HG03039 (cell line): Measurements from ENCODE around the gene FRMPD4.

Experiments used
- ATAC-seq: cut with Tn5 transposase; IDR thresholded peaks from one replicate; pipeline ENCODE4 v1.9.1; 2021; ENCODE audit warnings: mild to moderate bottlenecking, moderate library complexity; ENCODE audit not compliant: unreplicated experiment

FRMPD4 gene

GRCh38 chrX:12292996-12293765, 154.9 kb downstream of the FRMPD4 start:
- ATAC-seq: no peak

DNA sequence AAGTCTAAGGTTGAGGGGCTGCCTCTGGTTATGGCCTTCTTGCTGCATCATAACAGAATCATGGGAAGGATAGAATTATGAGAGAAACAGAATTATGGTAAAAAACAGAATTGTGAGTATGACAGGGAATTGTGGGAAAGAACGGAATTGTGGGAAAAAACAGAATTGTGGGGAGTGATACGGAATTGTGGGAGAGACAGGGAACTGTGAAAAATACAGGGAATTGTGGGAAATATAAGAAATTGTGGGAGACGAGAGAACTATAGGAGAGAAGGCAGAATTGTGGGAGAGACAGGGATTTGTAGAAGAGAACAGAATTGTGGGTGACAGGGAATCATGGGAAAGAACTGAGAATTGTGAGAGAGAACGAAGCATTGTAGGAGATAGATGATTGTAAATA, 159.1 kb downstream of the FRMPD4 start:
- ATAC-seq: no peak

DNA sequence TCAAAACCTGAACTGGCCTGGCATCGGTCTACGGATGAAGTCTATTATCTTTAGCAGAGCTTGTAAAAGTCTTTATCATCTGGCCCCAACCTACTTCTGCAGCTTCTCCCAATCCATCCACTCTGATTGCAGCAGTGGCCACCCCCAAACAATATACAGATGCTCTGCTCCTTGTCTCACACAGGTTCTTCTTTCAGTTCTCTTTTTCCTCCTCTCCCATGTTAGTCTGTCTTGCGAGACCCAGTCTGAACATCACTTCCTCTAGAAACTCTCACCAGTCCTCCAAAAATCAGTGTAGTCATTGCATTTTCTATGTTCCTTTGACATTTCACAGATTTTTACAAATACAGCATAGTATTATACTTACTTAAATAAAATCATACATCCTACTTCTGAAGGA, 163.0 kb downstream of the FRMPD4 start:
- no peak for ATAC-seq

- ATAC-seq: no peak
Observed at GRCh38 chrX:12304261-12304660, 166.0 kb downstream of the FRMPD4 start.

GRCh38 chrX:12307961-12308360, 169.7 kb downstream of the FRMPD4 start:
- no peak for ATAC-seq

DNA sequence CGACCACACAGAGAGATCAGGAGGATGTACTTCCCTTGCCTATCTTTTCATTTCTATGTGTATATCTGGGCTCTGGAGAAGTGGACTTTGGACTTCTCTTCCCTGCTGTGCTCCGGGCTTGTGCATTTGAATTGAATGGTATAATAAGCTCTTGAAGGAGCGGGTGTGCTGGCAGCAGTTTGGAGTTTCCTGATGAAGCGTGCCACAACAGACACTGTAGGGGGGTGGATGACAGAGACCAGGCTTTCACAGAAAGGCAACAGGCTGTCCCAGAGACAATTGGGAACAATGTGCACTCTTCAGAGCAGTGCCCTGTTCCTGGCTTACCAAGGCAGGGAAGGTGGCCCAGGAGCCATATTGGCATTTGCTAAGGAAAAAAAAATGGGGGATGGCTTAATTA, 170.1 kb downstream of the FRMPD4 start:
- no peak for ATAC-seq

DNA sequence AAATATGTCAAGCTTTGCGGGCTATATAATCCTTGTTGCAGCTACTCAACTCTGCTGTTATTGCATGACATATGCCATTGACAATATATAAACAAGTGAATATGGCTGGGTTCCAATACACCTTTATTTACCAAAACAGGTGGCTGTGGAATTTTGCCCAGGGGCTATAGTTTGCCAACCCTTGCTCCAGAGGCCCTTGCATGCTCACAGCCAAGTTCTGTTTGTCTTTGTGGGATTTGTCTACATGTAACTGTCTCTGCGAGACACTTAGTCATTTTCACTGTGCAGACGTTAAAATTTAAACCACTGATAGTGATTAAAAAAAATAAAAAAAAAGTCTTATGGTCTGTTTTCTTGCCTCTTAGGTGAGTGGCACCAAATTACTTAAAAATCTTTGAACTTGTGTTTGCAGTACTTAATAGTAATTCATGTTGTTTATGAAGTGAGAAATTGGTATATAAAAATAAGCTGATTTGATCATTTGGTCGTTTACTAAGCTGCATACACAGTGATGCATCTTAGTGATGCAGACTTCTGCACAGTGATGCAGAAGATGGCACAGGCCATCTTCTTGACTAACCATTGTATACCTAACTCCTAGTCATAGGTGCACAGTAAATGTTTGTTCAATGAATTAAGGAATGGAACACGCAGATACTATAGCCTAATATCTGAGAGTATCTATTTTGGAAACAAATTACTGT, 170.9 kb downstream of the FRMPD4 start:
- no peak for ATAC-seq

DNA sequence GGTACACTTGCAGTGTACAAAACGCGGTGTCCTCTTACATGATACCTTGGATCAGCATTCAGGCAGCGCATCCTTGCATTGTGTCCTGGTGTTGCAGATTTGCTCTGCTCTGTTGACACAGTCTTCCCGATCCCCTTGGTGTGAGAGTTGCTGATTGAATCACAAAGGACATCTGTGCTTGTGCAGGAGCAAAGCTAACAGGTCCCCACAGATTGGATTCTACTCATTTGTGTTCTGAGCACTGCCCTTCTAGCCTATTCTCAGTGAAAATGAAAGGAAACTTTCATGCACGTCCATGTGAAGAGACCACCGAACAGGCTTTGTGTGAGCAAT, 171.4 kb downstream of the FRMPD4 start:
- no peak for ATAC-seq

DNA sequence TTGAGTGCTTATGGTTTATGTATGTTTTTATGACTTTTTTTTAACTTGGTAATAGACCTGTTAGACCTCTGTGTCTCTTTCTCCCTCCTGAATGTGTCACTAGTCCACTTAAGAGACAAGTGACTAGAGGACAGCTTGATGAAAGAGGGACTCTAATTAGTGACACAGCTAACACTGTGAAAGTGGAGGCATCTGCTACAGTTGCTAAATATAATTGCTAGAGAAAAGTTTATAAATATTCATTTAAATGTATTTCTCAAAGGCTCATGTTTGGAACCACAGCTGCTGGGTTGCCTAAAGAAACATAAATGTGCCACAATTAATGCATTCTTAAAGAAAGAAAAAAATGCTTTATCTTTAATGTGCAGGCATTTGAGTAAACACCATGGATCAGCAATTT, 176.4 kb downstream of the FRMPD4 start:
- no peak for ATAC-seq

- ATAC-seq: no peak
Observed at GRCh38 chrX:12315526-12315925, 177.3 kb downstream of the FRMPD4 start.

- ATAC-seq: no peak
Observed at GRCh38 chrX:12319003-12319519, 180.8 kb downstream of the FRMPD4 start.

- no peak for ATAC-seq
Observed at GRCh38 chrX:12319992-12320391, 181.7 kb downstream of the FRMPD4 start.

DNA sequence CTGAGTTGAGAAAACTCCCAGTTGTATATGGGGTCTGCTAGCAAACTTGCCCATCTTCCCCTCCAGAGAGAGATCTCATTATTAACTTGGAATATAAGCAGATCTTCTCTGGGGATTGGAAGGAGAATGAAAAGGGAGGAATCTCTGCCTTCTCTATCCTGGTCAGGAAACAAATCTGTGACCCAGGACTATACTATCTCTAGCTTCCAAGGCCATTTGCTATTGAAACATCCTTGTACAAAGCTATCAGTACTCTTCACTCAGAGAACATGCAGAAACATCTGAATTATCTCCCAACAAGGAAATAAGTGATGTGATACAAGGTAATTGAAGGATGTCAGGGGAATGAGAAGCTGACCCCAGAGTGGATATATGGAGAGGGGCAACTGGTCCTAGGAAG, 183.8 kb downstream of the FRMPD4 start:
- no peak for ATAC-seq

DNA sequence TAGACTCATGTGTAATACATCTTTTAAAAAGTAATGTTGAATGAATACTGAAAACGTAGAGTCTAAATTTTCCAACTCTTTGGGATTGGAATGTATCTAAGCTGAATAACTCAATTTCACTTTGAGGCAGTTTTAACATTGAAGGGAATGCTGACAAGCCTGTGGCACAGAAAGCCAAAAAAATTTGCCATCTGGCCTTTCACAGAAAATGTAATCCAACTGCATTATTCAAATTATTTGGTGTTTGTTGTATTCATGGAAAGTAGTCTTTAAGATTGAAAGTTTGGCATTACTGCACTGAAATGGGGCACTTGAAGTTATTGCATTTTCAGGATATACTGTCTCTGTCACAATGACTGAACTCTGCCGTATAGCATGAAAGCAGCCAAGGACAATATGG, 186.9 kb downstream of the FRMPD4 start:
- ATAC-seq: no peak

DNA sequence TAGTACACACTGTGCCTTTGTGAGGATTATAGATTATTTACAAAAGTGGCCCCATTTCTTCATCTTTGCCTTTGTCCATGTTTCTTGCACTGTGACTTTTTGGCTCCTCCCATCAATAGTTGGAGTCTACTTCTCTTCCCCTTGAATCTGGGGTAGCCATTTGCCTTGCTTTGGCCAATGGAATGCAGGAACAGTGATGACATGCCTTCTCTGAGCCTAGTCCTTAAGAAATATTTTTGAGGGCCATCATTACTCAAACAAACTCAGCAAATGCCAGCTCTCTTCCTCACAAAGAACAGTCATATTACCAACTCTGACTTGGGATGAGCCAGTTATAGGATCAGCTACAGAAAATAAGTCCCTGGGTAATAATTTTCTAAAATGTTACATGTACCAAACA, 189.6 kb downstream of the FRMPD4 start:
- ATAC-seq: no peak

- no peak for ATAC-seq
Observed at GRCh38 chrX:12329476-12329875, 191.2 kb downstream of the FRMPD4 start.

DNA sequence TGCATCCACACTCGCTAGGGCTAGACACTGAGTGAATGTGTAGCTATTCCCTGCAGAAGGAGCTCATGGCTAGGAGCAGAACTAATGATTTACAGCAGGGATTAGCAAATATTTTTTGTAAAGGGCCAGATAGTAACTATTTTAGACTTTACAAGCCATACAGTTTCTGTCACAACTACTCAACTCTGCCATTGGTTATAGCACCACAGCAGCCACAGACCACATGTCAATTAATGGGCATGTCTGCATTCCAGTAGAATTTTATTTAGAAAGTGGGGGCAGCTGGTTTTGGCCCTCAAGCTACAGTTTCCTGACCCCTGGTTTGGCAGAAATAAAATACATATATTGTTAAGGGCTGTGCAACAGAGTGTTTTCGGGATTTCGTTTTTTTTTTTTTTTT, 192.6 kb downstream of the FRMPD4 start:
- ATAC-seq: no peak

GRCh38 chrX:12332786-12333347, 194.6 kb downstream of the FRMPD4 start:
- ATAC-seq: no peak

DNA sequence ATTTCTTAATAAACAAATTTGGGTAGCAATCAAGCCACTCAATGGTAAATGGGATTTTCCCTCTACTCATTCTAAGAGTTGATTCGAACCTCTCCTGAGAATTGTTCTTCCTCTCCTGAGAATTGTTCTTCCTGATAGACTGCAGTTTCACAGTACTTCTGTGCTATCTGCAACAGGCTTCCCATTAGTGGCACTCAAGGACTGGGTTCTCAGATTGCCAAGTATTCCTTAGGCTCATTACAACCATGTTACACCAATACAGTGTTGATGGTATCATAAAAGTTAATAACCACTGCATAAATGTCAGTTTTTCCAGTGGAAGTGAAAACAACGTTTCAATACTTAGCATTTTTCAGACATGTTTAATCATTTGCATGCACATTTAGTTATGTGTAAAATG, 201.6 kb downstream of the FRMPD4 start:
- ATAC-seq: no peak

- ATAC-seq: no peak
Observed at GRCh38 chrX:12344954-12345353, 206.7 kb downstream of the FRMPD4 start.

DNA sequence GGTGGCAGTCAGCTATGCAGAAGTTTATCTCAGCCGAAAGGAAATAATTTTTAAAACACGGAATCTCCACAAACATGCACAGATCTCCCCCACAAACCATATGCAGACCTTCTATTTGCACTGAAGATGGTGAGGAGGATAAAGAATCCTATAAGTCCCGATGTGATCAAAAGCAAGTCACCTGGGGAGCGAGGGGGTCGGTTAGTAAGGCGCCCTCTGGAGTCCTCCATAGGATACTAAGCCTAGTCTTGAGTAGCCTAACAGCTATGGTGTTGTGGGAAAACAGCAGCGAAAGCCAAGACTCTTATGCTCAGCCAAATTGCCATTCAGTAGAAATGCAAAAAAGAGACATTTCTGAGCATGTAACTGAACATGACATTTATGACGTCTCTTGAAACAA, 210.9 kb downstream of the FRMPD4 start:
- ATAC-seq: no peak

DNA sequence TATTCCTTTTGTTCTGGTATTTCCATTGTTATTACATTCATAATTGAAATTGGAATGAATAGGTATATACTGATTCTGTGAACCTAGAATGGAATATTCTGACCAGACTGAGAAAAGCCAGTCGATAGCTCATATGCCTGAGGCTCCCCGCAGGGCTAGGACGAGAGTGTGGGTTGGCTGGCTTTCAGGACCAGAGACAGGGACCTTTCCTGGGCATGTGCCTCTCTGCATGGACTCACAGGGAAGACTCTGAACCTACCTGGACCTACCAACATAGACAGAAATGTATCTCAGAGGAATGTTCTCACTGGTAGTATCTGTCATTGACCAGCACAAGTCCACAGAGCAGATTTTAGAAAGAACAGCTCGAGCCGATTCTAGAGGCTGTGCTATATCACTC, 214.6 kb downstream of the FRMPD4 start:
- no peak for ATAC-seq
